ENCODE results near the gene KLHDC4. TPM values are rescaled to one million over a fixed set of nuclear protein-coding genes. Genes with fewer than 3 reads are reported as not detected.

The KLHDC4 gene
- total and polyA plus RNA-seq, 2 experiments from 2014 or later: 23.0 to 41.1 TPM

DNA sequence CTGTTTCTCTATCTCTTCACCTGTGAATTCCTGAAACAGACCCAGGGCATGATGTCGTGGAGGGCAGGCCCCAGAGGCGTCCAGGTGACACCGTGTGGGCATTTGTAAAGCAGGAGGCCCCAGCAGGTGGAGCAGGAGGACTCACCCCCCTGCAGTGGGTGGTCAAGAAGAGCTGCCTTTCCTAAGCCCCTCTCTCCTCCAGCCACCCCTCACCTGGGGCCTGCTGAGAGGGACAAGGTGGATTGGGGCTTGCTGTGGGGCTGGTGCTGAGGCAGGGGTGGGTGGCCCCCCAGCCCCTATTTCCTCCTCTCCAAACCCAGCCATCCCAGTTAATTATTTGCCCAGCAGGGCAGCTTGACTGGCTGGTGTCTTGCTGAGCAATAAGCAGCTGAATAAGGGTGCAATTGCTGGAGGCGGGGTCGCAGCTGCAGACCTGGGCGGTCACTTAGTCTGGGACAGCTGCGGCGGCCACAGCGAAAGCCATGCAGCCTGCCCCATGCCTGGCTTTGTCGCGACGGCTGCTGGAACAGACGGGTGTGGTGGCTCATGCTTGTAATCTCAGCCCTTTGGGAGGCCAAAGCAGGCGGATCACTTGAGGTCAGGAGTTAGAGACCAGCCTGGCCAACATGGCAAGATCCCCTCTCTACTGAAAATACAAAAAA, 107.1 kb downstream of the KLHDC4 start:
- no peaks in the 10 kb centered on the region for H3K79me2 ChIP-seq (replicated peaks; ENCODE audit: insufficient read depth)
- H3K4me3 ChIP-seq: no peak overlapping the region
- DNase-seq (ENCODE audit: low spot score) (no peak), ATAC-seq (peak; percentile 7)
- H3K27me3 Mint-ChIP-seq (ENCODE audit: insufficient read depth, low read depth, poor library complexity): peaks cover 14% of the 10 kb centered on the region
- H3K9me2 ChIP-seq (ENCODE audit: insufficient read depth): no peaks in the 10 kb centered on the region
- TF ChIP-seq, protein P1, sequence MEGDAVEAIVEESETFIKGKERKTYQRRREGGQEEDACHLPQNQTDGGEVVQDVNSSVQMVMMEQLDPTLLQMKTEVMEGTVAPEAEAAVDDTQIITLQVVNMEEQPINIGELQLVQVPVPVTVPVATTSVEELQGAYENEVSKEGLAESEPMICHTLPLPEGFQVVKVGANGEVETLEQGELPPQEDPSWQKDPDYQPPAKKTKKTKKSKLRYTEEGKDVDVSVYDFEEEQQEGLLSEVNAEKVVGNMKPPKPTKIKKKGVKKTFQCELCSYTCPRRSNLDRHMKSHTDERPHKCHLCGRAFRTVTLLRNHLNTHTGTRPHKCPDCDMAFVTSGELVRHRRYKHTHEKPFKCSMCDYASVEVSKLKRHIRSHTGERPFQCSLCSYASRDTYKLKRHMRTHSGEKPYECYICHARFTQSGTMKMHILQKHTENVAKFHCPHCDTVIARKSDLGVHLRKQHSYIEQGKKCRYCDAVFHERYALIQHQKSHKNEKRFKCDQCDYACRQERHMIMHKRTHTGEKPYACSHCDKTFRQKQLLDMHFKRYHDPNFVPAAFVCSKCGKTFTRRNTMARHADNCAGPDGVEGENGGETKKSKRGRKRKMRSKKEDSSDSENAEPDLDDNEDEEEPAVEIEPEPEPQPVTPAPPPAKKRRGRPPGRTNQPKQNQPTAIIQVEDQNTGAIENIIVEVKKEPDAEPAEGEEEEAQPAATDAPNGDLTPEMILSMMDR (conservative IDR thresholded peaks at IDR 0.05; ENCODE audit: low read depth in 2 of 2): 0 out of 4 replicates have a peak, but pooled peaks of 1 of the 2 experiments have one; percentile 3
- no peak for TF ChIP-seq REST (IDR thresholded peaks at IDR 0.05; ENCODE audit: unreplicated experiment)
- H3K4me1 Mint-ChIP-seq: peaks cover 36% of the 10 kb centered on the region
- H3K4me1 ChIP-seq (ENCODE audit: insufficient read depth): peaks cover 13% of the 10 kb centered on the region
- no peak overlapping the region for H2AFZ ChIP-seq
- H3K4me3 Mint-ChIP-seq: peak overlapping the region; percentile 23; the same call in 2 of the 3 replicates
- peak overlapping the region; percentile 22 for H3K27ac Mint-ChIP-seq
- H3K27ac ChIP-seq (ENCODE audit: low read depth): no peak overlapping the region
- H3F3A ChIP-seq (replicated peaks; ENCODE audit: low read depth): peaks cover 7% of the 10 kb centered on the region; the same call in 1 of the 2 replicates
- 0 out of 2 replicates have a peak overlapping the region, but pooled peaks have one; percentile 43 for H3K4me2 ChIP-seq
- H3K9me3 Mint-ChIP-seq: no peaks in the 10 kb centered on the region; the same call in 2 of the 3 replicates
- H3K36me3 Mint-ChIP-seq (ENCODE audit: low read depth): no peaks in the 10 kb centered on the region; the same call in 1 of the 3 replicates
- no peaks in the 10 kb centered on the region for H3K27me3 ChIP-seq (ENCODE audit: insufficient read depth)
- H4K20me1 ChIP-seq (replicated peaks; ENCODE audit: insufficient read depth): peaks cover 20% of the 10 kb centered on the region; the same call in 1 of the 2 replicates
- H3K36me3 ChIP-seq (ENCODE audit: insufficient read depth): no peaks in the 10 kb centered on the region

Other genes starting within 250 kb of the KLHDC4 start
- 35.2 and 38.3 TPM in 2 replicates for gene JPH3, start 163.5 kb downstream of the KLHDC4 start, total RNA-seq (2014; rRNA removed; shearing (Covaris generic))
- gene JPH3, start 163.5 kb downstream of the KLHDC4 start, polyA plus RNA-seq (2016; fragmentation: Nextera tagmentation; extraction: Ambion mirVana): 8.4 and 8.8 TPM in 2 replicates
- gene SLC7A5, start 103.5 kb upstream of the KLHDC4 start, total RNA-seq (2014; rRNA removed; shearing (Covaris generic)): 328 and 386 TPM in 2 replicates
- 107 and 109 TPM in 2 replicates for gene SLC7A5, start 103.5 kb upstream of the KLHDC4 start, polyA plus RNA-seq (2016; fragmentation: Nextera tagmentation; extraction: Ambion mirVana)
- gene CA5A, start 170.5 kb upstream of the KLHDC4 start, total RNA-seq (2014; rRNA removed; shearing (Covaris generic)): not detected in 2 replicates
- not detected in 2 replicates for gene CA5A, start 170.5 kb upstream of the KLHDC4 start, polyA plus RNA-seq (2016; fragmentation: Nextera tagmentation; extraction: Ambion mirVana)
- 30.0 and 48.0 TPM in 2 replicates for gene BANP, start 185.4 kb upstream of the KLHDC4 start, total RNA-seq (2014; rRNA removed; shearing (Covaris generic))
- 22.3 and 22.6 TPM in 2 replicates for gene BANP, start 185.4 kb upstream of the KLHDC4 start, polyA plus RNA-seq (2016; fragmentation: Nextera tagmentation; extraction: Ambion mirVana)

Data from GM23338 (cell line).